H1 (cell line): ENCODE results near the gene SMTN. TPM values are rescaled to one million over a fixed set of nuclear protein-coding genes. Genes with fewer than 3 reads are reported as not detected.

Experiments
- ATF2 ChIP-seq: IDR thresholded peaks from 2 replicates; pipeline ENCODE4 v1.6.1; 2012; ENCODE audit warnings: low read length, inconsistent platforms
- CBX8 ChIP-seq: fragments of 300-800, 300-1000 bp; sonication (generic); IDR thresholded peaks from 2 replicates; pipeline ENCODE4 v1.7.1; 2016; ENCODE audit warnings: low read depth, low read length, borderline replicate concordance
- CEBPB ChIP-seq: IDR thresholded peaks from 2 replicates; pipeline ENCODE4 v1.6.1; 2012; ENCODE audit warnings: low read depth, low read length
- EGR1 ChIP-seq: IDR thresholded peaks from 2 replicates; pipeline ENCODE4 v1.6.1; 2011; ENCODE audit warnings: low read depth, low read length, borderline replicate concordance
- FOSL1 ChIP-seq: IDR thresholded peaks from 2 replicates; pipeline ENCODE4 v1.6.1; 2011; ENCODE audit warnings: mild to moderate bottlenecking, low read depth, low read length, moderate library complexity; ENCODE audit not compliant: insufficient read depth
- JUND ChIP-seq: IDR thresholded peaks from 2 replicates; pipeline ENCODE4 v1.6.1; 2011; ENCODE audit warnings: mild to moderate bottlenecking, improper control_type of control experiment, low read length
- TCF12 ChIP-seq: IDR thresholded peaks from 2 replicates; pipeline ENCODE4 v1.6.1; 2011; ENCODE audit warnings: low read depth, mild to moderate bottlenecking, low read length
- polyA plus RNA-seq, 7 experiments: library from polyadenylated mRNA; depleted of rRNA in 3 of 7; stranded (reverse) in 5 of 7; unstranded in 2 of 7; fragments of >200 nt in 5 of 7; fragments of 200-250 nt in 2 of 7; gene quantifications; 1 replicate in 5 of 7; 2 replicates in 1 of 7; 4 replicates in 1 of 7; pipeline versions ENCODE4 v1.2.1 to v1.2.3, GENCODE V29; 2011 to 2013; ENCODE audit warnings: missing spikeins in 2 of 7, mixed read lengths in 2 of 7
- total RNA-seq: library from RNA; stranded (reverse); fragmentation: NEBNext Ultra II Directional; extraction: Animal tissue kit (Norgen Biotek cat#: 25700); gene quantifications from 2 replicates; pipeline ENCODE4 v1.2.1, GENCODE V29; 2021
- TF ChIP-seq, protein P1 (sequence below): fragments of 300-600 bp; sonication (generic); IDR thresholded peaks from 2 replicates; pipeline ENCODE4 v1.7.1; 2012; ENCODE audit warnings: low read length, moderate library complexity, mild to moderate bottlenecking, inconsistent platforms; ENCODE audit not compliant: insufficient replicate concordance
- TF ChIP-seq, protein P2 (sequence below): IDR thresholded peaks from 2 replicates; pipeline ENCODE4 v1.6.1; 2012; ENCODE audit warnings: inconsistent platforms

SMTN gene
- total and polyA plus RNA-seq, 2 of the 8 experiments (the other 6 are each of a cell fraction or from before 2014, with no cell fraction given): 12.3 to 20.8 TPM

GRCh38 chr22:31055635-31056159, 25.4 kb upstream of the SMTN start (continued):
- TF ChIP-seq, protein P1, sequence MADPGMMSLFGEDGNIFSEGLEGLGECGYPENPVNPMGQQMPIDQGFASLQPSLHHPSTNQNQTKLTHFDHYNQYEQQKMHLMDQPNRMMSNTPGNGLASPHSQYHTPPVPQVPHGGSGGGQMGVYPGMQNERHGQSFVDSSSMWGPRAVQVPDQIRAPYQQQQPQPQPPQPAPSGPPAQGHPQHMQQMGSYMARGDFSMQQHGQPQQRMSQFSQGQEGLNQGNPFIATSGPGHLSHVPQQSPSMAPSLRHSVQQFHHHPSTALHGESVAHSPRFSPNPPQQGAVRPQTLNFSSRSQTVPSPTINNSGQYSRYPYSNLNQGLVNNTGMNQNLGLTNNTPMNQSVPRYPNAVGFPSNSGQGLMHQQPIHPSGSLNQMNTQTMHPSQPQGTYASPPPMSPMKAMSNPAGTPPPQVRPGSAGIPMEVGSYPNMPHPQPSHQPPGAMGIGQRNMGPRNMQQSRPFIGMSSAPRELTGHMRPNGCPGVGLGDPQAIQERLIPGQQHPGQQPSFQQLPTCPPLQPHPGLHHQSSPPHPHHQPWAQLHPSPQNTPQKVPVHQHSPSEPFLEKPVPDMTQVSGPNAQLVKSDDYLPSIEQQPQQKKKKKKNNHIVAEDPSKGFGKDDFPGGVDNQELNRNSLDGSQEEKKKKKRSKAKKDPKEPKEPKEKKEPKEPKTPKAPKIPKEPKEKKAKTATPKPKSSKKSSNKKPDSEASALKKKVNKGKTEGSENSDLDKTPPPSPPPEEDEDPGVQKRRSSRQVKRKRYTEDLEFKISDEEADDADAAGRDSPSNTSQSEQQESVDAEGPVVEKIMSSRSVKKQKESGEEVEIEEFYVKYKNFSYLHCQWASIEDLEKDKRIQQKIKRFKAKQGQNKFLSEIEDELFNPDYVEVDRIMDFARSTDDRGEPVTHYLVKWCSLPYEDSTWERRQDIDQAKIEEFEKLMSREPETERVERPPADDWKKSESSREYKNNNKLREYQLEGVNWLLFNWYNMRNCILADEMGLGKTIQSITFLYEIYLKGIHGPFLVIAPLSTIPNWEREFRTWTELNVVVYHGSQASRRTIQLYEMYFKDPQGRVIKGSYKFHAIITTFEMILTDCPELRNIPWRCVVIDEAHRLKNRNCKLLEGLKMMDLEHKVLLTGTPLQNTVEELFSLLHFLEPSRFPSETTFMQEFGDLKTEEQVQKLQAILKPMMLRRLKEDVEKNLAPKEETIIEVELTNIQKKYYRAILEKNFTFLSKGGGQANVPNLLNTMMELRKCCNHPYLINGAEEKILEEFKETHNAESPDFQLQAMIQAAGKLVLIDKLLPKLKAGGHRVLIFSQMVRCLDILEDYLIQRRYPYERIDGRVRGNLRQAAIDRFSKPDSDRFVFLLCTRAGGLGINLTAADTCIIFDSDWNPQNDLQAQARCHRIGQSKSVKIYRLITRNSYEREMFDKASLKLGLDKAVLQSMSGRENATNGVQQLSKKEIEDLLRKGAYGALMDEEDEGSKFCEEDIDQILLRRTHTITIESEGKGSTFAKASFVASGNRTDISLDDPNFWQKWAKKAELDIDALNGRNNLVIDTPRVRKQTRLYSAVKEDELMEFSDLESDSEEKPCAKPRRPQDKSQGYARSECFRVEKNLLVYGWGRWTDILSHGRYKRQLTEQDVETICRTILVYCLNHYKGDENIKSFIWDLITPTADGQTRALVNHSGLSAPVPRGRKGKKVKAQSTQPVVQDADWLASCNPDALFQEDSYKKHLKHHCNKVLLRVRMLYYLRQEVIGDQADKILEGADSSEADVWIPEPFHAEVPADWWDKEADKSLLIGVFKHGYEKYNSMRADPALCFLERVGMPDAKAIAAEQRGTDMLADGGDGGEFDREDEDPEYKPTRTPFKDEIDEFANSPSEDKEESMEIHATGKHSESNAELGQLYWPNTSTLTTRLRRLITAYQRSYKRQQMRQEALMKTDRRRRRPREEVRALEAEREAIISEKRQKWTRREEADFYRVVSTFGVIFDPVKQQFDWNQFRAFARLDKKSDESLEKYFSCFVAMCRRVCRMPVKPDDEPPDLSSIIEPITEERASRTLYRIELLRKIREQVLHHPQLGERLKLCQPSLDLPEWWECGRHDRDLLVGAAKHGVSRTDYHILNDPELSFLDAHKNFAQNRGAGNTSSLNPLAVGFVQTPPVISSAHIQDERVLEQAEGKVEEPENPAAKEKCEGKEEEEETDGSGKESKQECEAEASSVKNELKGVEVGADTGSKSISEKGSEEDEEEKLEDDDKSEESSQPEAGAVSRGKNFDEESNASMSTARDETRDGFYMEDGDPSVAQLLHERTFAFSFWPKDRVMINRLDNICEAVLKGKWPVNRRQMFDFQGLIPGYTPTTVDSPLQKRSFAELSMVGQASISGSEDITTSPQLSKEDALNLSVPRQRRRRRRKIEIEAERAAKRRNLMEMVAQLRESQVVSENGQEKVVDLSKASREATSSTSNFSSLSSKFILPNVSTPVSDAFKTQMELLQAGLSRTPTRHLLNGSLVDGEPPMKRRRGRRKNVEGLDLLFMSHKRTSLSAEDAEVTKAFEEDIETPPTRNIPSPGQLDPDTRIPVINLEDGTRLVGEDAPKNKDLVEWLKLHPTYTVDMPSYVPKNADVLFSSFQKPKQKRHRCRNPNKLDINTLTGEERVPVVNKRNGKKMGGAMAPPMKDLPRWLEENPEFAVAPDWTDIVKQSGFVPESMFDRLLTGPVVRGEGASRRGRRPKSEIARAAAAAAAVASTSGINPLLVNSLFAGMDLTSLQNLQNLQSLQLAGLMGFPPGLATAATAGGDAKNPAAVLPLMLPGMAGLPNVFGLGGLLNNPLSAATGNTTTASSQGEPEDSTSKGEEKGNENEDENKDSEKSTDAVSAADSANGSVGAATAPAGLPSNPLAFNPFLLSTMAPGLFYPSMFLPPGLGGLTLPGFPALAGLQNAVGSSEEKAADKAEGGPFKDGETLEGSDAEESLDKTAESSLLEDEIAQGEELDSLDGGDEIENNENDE: no peak
- TF ChIP-seq EGR1: no peak
- TF ChIP-seq, protein P2, sequence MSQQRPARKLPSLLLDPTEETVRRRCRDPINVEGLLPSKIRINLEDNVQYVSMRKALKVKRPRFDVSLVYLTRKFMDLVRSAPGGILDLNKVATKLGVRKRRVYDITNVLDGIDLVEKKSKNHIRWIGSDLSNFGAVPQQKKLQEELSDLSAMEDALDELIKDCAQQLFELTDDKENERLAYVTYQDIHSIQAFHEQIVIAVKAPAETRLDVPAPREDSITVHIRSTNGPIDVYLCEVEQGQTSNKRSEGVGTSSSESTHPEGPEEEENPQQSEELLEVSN: 0 out of 2 replicates have a peak, but pooled peaks have one; percentile 32
- TF ChIP-seq TCF12: no peak
- no peak for TF ChIP-seq JUND
- TF ChIP-seq ATF2: no peak
- TF ChIP-seq FOSL1: no peak
- no peak for TF ChIP-seq CBX8
- peak; percentile 69 for TF ChIP-seq CEBPB
